ENCODE measurements around the gene LRRC58.

DNA sequence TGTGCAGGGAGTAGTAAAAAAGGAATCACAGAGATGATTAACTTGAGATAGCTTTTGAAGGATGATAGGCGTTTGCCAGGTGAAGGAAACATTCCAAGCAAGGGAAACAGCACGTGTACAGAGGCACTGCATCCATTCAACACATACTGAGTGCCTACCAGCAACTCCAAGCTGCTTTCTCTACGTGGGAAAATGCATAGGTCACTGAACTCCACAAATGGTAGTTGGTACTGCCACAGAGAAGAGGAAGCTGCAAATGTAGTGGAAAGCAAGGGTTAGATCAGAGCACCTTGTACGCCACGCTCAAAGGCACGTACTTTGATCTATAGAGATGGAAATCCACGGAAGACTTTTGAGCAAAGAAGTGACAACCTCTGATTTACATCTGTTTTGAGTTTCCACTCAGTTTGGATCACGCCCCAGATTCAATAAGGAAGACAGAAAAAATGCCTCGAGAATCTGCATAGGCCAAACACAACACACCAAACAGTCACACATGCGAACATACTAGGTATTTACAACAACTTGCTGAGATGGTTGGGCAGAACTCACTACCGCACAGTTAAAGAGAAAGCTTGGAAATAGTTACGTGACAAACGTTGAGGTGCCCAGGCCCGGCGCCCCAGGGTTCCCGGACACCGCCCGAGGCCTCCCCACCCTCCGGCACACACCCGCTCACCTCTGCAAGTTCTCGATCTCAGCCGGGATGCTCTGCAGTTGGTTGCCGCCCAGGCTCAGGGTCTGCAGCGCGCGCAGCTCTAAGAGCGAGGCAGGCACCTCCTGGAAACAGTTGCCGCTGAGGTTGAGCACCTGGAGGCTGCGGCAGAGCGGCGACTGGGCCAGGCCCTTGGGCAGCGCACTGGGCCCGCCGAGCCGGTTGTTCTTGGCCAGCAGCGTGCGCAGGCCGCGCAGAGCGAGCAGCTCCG, 826 bp downstream of the LRRC58 start:
- TF ChIP-seq, protein P1, sequence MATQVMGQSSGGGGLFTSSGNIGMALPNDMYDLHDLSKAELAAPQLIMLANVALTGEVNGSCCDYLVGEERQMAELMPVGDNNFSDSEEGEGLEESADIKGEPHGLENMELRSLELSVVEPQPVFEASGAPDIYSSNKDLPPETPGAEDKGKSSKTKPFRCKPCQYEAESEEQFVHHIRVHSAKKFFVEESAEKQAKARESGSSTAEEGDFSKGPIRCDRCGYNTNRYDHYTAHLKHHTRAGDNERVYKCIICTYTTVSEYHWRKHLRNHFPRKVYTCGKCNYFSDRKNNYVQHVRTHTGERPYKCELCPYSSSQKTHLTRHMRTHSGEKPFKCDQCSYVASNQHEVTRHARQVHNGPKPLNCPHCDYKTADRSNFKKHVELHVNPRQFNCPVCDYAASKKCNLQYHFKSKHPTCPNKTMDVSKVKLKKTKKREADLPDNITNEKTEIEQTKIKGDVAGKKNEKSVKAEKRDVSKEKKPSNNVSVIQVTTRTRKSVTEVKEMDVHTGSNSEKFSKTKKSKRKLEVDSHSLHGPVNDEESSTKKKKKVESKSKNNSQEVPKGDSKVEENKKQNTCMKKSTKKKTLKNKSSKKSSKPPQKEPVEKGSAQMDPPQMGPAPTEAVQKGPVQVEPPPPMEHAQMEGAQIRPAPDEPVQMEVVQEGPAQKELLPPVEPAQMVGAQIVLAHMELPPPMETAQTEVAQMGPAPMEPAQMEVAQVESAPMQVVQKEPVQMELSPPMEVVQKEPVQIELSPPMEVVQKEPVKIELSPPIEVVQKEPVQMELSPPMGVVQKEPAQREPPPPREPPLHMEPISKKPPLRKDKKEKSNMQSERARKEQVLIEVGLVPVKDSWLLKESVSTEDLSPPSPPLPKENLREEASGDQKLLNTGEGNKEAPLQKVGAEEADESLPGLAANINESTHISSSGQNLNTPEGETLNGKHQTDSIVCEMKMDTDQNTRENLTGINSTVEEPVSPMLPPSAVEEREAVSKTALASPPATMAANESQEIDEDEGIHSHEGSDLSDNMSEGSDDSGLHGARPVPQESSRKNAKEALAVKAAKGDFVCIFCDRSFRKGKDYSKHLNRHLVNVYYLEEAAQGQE (IDR thresholded peaks at IDR 0.05; ENCODE audit: insufficient read depth in 1 of 2, low read depth in 2 of 2, low read length in 1 of 2), result no peak
- TF ChIP-seq, protein P2, sequence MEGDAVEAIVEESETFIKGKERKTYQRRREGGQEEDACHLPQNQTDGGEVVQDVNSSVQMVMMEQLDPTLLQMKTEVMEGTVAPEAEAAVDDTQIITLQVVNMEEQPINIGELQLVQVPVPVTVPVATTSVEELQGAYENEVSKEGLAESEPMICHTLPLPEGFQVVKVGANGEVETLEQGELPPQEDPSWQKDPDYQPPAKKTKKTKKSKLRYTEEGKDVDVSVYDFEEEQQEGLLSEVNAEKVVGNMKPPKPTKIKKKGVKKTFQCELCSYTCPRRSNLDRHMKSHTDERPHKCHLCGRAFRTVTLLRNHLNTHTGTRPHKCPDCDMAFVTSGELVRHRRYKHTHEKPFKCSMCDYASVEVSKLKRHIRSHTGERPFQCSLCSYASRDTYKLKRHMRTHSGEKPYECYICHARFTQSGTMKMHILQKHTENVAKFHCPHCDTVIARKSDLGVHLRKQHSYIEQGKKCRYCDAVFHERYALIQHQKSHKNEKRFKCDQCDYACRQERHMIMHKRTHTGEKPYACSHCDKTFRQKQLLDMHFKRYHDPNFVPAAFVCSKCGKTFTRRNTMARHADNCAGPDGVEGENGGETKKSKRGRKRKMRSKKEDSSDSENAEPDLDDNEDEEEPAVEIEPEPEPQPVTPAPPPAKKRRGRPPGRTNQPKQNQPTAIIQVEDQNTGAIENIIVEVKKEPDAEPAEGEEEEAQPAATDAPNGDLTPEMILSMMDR (IDR thresholded peaks at IDR 0.05), result no peak
- TF ChIP-seq POLR2AphosphoS5 (IDR thresholded peaks at IDR 0.05; ENCODE audit: low read depth, low read length), result no peak
- 0 out of 2 replicates have a peak, but pooled peaks have one; percentile 28 for TF ChIP-seq SIN3A (IDR thresholded peaks at IDR 0.05; ENCODE audit: borderline replicate concordance, insufficient read depth, low read depth, low read length)
